Right ventricle myocardium inferior (tissue), 1 donor: Measurements from ENCODE around the gene AKR1C8. TPM values are rescaled to one million over a fixed set of nuclear protein-coding genes. Genes with fewer than 3 reads are reported as not detected.
"Not testable (repeated sequence)": the region's sequence is repeated elsewhere in the genome, so short reads cannot be mapped to it uniquely, and the experiment has no call there.

Source experiments
- ATAC-seq: fragments of 200-7000 bp; cut with Tn5 transposase; one replicate; pipeline ENCODE4 v1.9.1; 2020; ENCODE audit warnings: mild to moderate bottlenecking, moderate library complexity
- DNase-seq: peaks from one replicate; pipeline ENCODE4 v3.0.0; 2021; ENCODE audit errors: missing footprints
- intact Hi-C: fragments of 100-400 bp; cut with DNase I; formaldehyde crosslinking; loops from one replicate; pipeline ENCODE4 v1.11.0; 2022
- total RNA-seq: library from RNA; stranded (reverse); fragmentation: NEBNext Ultra II Directional; extraction: Animal tissue kit (Norgen Biotek cat#: 25700); gene quantifications from one replicate; pipeline ENCODE4 v1.2.1, GENCODE V29; 2021
- donor health status: DM: no; HTN: yes; CAD: no; lungs with severe emphysema.

Gene AKR1C8
- total RNA-seq, 1 donor from 2014 or later, result not detected

- DNase-seq (no peak), ATAC-seq (no peak)
- intact Hi-C loops, result no loop called here
These were observed 61.1 kb downstream of the AKR1C8 start for GRCh38 chr10:5123886-5124285.

- intact Hi-C loops, DNase-seq, ATAC-seq: not testable (repeated sequence)
These were observed 65.0 kb downstream of the AKR1C8 start for GRCh38 chr10:5119997-5120396.

DNA sequence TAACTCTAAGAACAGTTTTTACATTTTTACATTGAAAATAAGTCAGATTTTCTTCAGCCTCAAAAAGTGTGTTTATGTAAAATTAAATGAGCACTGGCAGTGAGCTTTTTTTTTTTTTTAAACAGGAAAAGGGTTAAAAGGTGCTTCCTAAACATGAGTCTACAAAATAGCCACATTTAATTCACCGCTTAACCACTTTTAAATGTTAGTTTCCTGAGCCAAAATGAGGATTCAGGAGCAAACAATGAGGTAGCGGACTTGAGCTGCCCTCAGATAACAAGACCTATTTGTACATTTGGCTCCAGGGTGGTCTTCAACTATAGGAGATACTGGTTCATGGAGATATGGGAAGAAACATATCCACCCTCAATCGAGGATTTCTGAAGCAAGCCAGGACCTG lies 67.9 kb downstream of the AKR1C8 start:
- DNase-seq, result no peak
- intact Hi-C loops, result no loop called here
- no peak for ATAC-seq

- ATAC-seq (no peak), DNase-seq (no peak)
- intact Hi-C loops, result no loop called here
These were observed 68.3 kb downstream of the AKR1C8 start for GRCh38 chr10:5116621-5117020.

DNA sequence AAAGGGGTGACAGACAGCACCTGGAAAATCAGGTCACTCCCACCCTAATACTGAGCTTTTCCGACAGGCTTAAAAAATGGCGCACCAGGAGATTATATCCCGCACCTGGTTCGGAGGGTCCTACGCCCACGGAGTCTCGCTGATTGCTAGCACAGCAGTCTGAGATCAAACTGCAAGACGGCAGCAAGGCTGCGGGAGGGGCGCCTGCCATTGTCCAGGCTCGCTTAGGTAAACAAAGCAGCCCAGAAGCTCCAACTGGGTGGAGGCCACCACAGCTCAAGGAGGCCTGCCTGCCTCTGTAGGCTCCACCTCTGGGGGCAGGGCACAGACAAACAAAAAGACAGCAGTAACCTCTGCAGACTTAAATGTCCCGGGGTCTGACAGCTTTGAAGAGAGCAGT lies 75.1 kb downstream of the AKR1C8 start:
- intact Hi-C loops, DNase-seq, ATAC-seq: not testable (repeated sequence)

DNA sequence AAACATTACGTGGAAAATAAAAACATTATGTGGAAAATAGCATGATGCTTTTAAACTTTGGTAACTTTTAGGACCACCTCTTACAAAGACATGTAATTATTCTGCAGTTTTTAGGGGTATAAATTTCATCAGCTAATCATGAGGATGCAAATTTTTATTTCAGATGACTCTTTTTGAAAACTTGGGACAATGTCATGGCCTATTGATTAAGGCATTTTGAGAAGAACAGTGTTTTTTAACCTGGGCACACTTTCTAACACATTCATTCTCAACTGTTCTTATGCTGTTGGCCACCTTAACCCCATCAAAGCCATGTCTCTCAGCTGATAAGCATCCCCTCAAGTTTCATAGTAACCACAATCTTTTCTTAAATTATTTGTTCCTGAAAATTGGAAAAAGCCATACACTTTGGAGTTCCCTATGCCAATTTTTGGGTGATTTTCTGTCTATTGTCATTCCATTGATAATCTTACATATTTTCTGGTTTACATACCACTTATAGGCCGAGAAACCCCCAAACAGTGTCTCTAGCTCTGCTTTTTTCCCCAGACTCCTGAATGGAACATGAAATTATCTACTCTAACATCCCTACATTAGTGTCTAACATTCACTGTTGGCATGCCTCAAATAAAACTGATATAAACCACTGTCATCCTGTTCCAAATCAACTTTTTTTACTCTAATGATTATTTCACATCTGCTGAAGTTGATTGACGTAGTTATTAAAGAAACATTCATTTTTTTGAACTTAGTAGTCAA lies 76.1 kb downstream of the AKR1C8 start:
- intact Hi-C loops, result no loop called here
- ATAC-seq (no peak), DNase-seq (no peak)

GRCh38 chr10:5107860-5108526 lies 77.0 kb downstream of the AKR1C8 start:
- ATAC-seq (no peak), DNase-seq (no peak)
- intact Hi-C loops, result no loop called here

- intact Hi-C loops, result no loop called here
- DNase-seq, result no peak
- peak; percentile 31 for ATAC-seq
These were observed 78.4 kb downstream of the AKR1C8 start for GRCh38 chr10:5106553-5106952.

GRCh38 chr10:5105626-5106025 lies 79.3 kb downstream of the AKR1C8 start:
- DNase-seq (no peak), ATAC-seq (peak; percentile 13)
- intact Hi-C loops, result no loop called here

Other genes starting within 250 kb of the AKR1C8 start
- gene AKR1C1, start 221.7 kb downstream of the AKR1C8 start, total RNA-seq, result 39.6 TPM
- gene AKR1C2, start 181.3 kb downstream of the AKR1C8 start, total RNA-seq, result 29.7 TPM
- 40.5 TPM for gene AKR1C3, start 90.7 kb downstream of the AKR1C8 start, total RNA-seq
- gene AKR1C4, start 11.7 kb upstream of the AKR1C8 start, total RNA-seq, result not detected
- not detected for gene UCN3, start 179.8 kb upstream of the AKR1C8 start, total RNA-seq
- gene TUBAL3, start 219.7 kb upstream of the AKR1C8 start, total RNA-seq, result not detected
- 16.2 TPM for gene NET1, start 227.4 kb upstream of the AKR1C8 start, total RNA-seq